Activated T-cell treated with anti-CD3 and anti-CD28 coated beads, Interleukin-2, amount 50 U/mL, for 4 hours (primary cell): ENCODE data around the gene MAN2A2. TPM values are rescaled to one million over a fixed set of nuclear protein-coding genes. Genes with fewer than 3 reads are reported as not detected.

Source experiments
- ATAC-seq, 2 donors: fragments of 200-7000 bp; cut with Tn5 transposase; one replicate each; pipeline ENCODE4 v1.10.0; 2021
- DNase-seq: peaks from one replicate; pipeline ENCODE4 v3.0.0-alpha.2; 2020
- H3K27me3 Mint-ChIP-seq: one replicate; pipeline ENCODE4 v1.8.0; 2021; ENCODE audit warnings: low read depth, mixed read lengths
- H3K36me3 Mint-ChIP-seq: one replicate; pipeline ENCODE4 v1.8.0; 2022; ENCODE audit warnings: mixed read lengths; ENCODE audit not compliant: insufficient read depth
- H3K4me1 Mint-ChIP-seq: one replicate; pipeline ENCODE4 v1.8.0; 2021; ENCODE audit warnings: low read depth, mixed read lengths
- H3K4me3 Mint-ChIP-seq: one replicate; pipeline ENCODE4 v1.8.0; 2021; ENCODE audit warnings: mild to moderate bottlenecking, moderate library complexity, mixed read lengths
- H3K9me3 Mint-ChIP-seq: one replicate; pipeline ENCODE4 v1.8.0; 2021; ENCODE audit warnings: mixed read lengths
- total RNA-seq, 3 donors: library from RNA; stranded (reverse); gene quantifications; one replicate each; pipeline ENCODE4 v1.2.1, GENCODE V29; 2021

MAN2A2 gene
- total RNA-seq, 3 donors from 2014 or later: 93.2 to 124 (median 122) TPM

DNA sequence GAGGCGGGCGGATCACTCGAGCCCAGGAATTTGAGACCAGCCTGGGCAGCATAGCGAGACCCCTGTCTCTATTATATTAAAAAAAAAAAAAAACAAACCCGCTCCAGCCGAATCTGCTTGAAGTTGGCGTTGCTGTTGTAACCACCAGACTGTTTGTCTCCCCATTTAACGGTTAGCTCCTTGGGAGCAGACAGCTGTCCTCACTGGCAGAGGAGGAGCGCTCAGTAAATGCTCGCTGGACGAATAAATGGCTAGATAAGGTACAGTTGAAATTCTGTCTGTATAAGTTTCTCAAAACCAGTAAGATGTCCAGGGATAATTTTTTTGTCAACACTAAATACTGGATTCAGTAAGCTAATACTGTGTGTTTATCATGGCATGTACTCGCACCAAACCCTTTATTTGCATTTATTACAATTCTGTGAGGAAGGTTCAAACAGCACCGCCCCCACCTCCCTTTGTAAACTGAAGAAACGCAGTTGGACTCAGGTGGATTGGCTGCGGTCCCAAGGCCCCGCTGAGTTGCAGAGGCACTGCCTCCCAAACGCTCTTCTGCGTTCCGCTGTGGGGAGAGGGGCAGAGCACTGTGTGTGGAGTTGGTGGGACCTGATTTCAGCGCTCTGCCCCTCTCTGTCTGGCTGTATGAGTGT is 52.6 kb downstream of the MAN2A2 start:
- peaks cover 11% of the 10 kb centered on the region for H3K36me3 Mint-ChIP-seq
- no peak for DNase-seq
- H3K4me3 Mint-ChIP-seq: peak overlapping the region; percentile 86
- H3K4me1 Mint-ChIP-seq: peaks cover 14% of the 10 kb centered on the region
- no peaks in the 10 kb centered on the region for H3K27me3 Mint-ChIP-seq
- no peak for ATAC-seq
- no peaks in the 10 kb centered on the region for H3K9me3 Mint-ChIP-seq

DNA sequence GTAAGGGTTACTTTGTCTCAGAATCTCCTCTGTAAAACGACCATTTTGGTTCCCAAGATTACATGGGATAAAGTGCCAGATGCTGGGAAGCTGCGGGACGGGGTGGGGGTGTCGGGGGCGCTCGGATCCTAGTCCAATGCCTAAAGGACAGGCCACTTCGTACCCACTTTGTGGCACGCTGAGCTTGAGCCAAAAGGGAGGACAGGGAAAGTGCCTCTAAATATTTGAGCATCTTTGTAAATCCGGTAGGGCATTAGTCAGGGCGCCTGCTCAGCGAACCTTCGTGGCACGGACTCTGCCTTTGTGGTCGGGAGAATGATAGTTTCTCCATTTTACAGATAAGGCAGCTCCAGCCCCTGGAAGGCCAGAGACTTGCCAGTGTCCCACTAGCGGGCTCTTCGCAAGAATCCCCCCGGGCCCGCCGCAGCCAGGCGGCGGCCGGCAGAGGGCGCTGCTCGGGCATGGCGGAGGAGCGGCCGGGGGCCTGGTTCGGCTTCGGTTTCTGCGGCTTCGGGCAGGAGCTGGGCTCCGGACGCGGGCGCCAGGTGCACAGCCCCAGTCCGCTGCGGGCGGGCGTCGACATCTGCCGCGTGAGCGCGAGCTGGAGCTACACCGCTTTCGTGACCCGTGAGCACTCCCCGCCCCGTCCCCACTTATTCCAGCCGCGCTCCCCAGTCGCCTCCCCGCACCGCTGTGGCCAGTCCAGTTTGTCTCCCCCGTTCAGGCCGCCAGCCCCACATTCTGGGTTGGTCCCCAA is 53.4 kb downstream of the MAN2A2 start:
- DNase-seq (peak; percentile 61), ATAC-seq (no peak)
- H3K9me3 Mint-ChIP-seq: no peaks in the 10 kb centered on the region
- no peaks in the 10 kb centered on the region for H3K27me3 Mint-ChIP-seq
- peaks cover 18% of the 10 kb centered on the region for H3K36me3 Mint-ChIP-seq
- peaks cover 14% of the 10 kb centered on the region for H3K4me1 Mint-ChIP-seq
- H3K4me3 Mint-ChIP-seq: peak overlapping the region; percentile 65

DNA sequence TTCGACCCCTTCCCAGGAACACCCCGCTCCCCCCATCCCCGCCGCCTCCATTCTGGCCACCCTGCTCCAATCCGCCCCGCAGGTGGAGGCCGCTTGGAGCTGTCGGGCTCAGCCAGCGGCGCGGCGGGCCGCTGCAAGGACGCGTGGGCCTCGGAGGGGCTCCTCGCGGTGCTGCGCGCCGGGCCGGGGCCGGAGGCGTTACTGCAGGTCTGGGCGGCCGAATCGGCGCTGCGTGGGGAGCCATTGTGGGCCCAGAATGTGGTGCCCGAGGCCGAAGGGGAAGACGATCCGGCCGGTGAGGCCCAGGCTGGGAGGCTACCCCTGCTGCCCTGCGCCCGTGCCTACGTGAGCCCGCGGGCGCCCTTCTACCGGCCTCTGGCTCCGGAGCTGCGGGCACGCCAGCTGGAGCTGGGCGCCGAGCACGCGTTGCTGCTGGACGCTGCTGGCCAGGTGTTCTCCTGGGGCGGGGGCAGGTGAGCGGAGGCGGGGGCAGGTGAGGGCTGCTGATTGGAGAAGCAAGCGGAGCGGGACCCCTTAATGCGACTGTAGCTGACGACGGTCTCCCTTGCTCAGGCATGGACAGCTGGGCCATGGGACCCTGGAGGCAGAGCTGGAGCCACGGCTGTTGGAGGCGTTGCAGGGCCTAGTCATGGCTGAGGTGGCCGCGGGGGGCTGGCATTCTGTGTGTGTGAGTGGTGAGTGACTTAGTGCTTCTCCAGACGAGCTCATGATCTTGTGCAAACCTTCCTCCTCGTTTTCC is 54.1 kb downstream of the MAN2A2 start:
- Mint-ChIP-seq H3K9me3 (no peaks in the 10 kb centered on the region), H3K4me1 (peaks cover 14% of the 10 kb centered on the region), H3K4me3 (peak overlapping the region; percentile 61), H3K27me3 (no peaks in the 10 kb centered on the region), H3K36me3 (peaks cover 18% of the 10 kb centered on the region)
- ATAC-seq (no peak), DNase-seq (no peak)

DNA sequence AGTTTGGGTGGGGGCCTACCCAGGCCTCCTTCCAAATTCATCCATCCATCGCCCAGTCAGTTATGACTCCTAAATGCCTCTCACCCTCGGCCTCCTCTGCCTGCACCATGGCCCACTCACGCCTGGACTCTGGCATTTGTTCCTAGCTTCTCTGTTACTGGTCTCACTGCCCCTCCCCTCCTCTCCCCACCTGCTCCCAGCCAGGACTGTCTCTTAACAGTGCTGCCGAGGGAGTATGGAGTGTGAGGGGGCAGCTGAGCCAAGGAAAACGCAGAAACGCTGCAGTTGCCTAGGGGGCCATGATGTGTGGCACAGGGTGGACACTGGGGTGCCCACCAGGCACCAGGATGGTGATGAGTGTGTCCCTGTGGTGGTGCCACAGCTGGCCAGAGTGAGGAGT is 54.7 kb downstream of the MAN2A2 start:
- Mint-ChIP-seq H3K4me1 (peaks cover 14% of the 10 kb centered on the region), H3K9me3 (no peaks in the 10 kb centered on the region), H3K4me3 (peak overlapping the region; percentile 61), H3K27me3 (no peaks in the 10 kb centered on the region), H3K36me3 (peaks cover 18% of the 10 kb centered on the region)
- DNase-seq: no peak
- no peak for ATAC-seq

DNA sequence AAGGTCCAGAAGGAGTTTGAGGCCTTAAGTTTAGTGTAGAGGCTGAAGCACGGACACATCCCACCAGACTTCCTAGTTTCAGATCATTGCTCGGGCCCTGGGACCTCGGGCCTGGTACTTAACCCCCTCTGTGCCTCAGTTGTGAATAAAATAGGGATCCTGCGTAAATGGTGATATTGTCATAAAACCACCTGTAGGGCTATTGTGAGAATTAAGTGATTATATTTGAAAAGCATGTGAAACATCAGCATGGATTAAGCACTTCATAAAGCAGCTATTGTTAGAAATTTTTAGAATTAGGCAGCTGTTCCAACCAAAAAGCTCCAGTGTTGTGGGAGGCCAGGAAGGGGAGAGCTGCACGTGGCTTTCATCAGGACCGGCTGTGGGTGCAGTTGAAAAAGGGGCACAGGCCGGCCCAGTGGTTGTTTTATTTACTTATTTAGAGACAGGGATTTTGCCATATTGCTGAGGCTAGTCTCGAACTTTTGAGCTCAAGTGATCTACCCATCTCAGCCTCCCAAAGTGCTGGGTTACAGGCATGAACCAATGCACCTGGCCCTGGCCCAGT is 56.0 kb downstream of the MAN2A2 start:
- no peak for ATAC-seq
- Mint-ChIP-seq H3K9me3 (no peaks in the 10 kb centered on the region), H3K4me3 (no peak overlapping the region), H3K4me1 (peaks cover 14% of the 10 kb centered on the region), H3K36me3 (peaks cover 16% of the 10 kb centered on the region), H3K27me3 (no peaks in the 10 kb centered on the region)
- DNase-seq: no peak

GRCh38 chr15:90959894-90960293 is 56.8 kb downstream of the MAN2A2 start:
- DNase-seq (no peak), ATAC-seq (no peak)
- H3K36me3 Mint-ChIP-seq: peaks cover 16% of the 10 kb centered on the region
- H3K9me3 Mint-ChIP-seq: no peaks in the 10 kb centered on the region
- no peak overlapping the region for H3K4me3 Mint-ChIP-seq
- peaks cover 11% of the 10 kb centered on the region for H3K4me1 Mint-ChIP-seq
- no peaks in the 10 kb centered on the region for H3K27me3 Mint-ChIP-seq

GRCh38 chr15:90960298-90961091 is 57.4 kb downstream of the MAN2A2 start:
- Mint-ChIP-seq H3K27me3 (no peaks in the 10 kb centered on the region), H3K4me1 (peaks cover 8% of the 10 kb centered on the region), H3K9me3 (no peaks in the 10 kb centered on the region), H3K36me3 (peaks cover 16% of the 10 kb centered on the region), H3K4me3 (no peak overlapping the region)
- DNase-seq (no peak), ATAC-seq (no peak)

GRCh38 chr15:90962021-90962420 is 58.9 kb downstream of the MAN2A2 start:
- H3K4me3 Mint-ChIP-seq: no peak overlapping the region
- ATAC-seq (no peak), DNase-seq (no peak)
- H3K36me3 Mint-ChIP-seq: peaks cover 16% of the 10 kb centered on the region
- H3K9me3 Mint-ChIP-seq: no peaks in the 10 kb centered on the region
- H3K4me1 Mint-ChIP-seq: no peaks in the 10 kb centered on the region
- H3K27me3 Mint-ChIP-seq: no peaks in the 10 kb centered on the region

DNA sequence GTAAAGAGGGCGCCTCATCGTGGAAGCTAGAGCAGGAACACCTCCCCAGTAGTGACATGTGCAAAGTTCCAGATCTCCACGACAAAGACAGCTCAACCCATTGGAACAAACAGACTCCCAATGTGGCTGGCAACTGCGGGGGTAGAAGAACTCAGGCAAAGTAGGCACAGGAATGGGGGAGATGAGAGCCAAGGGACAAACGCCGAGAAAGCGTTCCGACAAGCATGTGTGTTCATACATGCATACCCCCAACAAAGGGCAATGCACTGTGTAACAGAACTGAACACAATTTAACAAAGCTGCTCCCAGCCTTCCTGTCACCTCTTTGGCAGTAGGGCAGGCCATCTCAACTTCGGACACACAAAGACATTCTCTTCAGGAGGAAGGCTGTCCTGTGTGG is 63.2 kb downstream of the MAN2A2 start:
- Mint-ChIP-seq H3K27me3 (no peaks in the 10 kb centered on the region), H3K9me3 (no peaks in the 10 kb centered on the region), H3K4me1 (no peaks in the 10 kb centered on the region), H3K36me3 (peaks cover 8% of the 10 kb centered on the region), H3K4me3 (no peak overlapping the region)
- DNase-seq (no peak), ATAC-seq (no peak)

- H3K9me3 Mint-ChIP-seq: no peaks in the 10 kb centered on the region
- ATAC-seq (no peak), DNase-seq (no peak)
- H3K36me3 Mint-ChIP-seq: peaks cover 3% of the 10 kb centered on the region
- no peaks in the 10 kb centered on the region for H3K27me3 Mint-ChIP-seq
- H3K4me3 Mint-ChIP-seq: no peak overlapping the region
- no peaks in the 10 kb centered on the region for H3K4me1 Mint-ChIP-seq
These were observed 64.1 kb downstream of the MAN2A2 start for GRCh38 chr15:90967206-90967605.

GRCh38 chr15:90968434-90968833 is 65.3 kb downstream of the MAN2A2 start:
- Mint-ChIP-seq H3K9me3 (no peaks in the 10 kb centered on the region), H3K4me1 (no peaks in the 10 kb centered on the region), H3K36me3 (peaks cover under 1% of the 10 kb centered on the region), H3K4me3 (no peak overlapping the region), H3K27me3 (no peaks in the 10 kb centered on the region)
- no peak for ATAC-seq
- no peak for DNase-seq

DNA sequence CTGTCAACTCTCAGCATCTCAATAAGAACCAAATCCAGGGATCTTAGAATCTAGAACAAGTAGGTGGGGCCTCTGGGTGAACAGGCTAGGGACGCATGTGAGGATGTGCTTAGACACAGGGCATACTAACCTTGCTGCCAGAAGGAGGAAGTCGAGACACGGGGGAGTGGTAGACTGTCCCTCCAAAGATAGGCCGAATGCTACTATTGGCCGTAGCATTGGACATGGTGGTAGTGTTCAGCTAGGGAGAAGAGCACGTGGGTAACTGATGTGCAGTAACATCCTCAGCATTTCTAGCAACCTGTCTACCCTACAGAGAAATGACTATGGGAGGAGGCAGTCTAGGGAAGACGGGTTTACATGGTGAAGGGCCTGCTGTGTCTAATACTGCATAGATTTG is 67.2 kb downstream of the MAN2A2 start:
- ATAC-seq (no peak), DNase-seq (no peak)
- peaks cover 10% of the 10 kb centered on the region for H3K36me3 Mint-ChIP-seq
- H3K9me3 Mint-ChIP-seq: no peaks in the 10 kb centered on the region
- no peak overlapping the region for H3K4me3 Mint-ChIP-seq
- H3K27me3 Mint-ChIP-seq: no peaks in the 10 kb centered on the region
- H3K4me1 Mint-ChIP-seq: no peaks in the 10 kb centered on the region

DNA sequence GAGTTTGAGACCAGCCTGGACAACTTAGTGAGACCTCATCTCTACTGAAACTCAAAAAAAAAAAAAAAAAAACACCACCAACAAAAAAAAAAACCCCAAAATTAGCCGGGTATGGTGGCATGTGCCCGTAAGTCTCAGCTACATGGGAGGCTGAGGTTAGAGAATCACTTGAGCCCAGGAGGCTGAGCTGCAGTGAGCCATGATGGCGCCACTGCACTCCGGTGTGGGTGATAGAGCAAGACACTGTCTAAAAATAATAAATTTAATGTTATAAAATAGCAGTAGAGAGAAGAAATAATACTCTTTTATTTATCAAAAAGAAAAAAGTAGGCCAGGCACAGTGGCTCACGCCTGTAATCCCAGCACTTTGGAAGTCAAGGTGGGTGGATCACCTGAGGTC is 69.0 kb downstream of the MAN2A2 start:
- no peaks in the 10 kb centered on the region for H3K4me1 Mint-ChIP-seq
- H3K4me3 Mint-ChIP-seq: no peak overlapping the region
- DNase-seq: no peak
- no peaks in the 10 kb centered on the region for H3K27me3 Mint-ChIP-seq
- ATAC-seq: no peak
- H3K36me3 Mint-ChIP-seq: peaks cover 16% of the 10 kb centered on the region
- H3K9me3 Mint-ChIP-seq: no peaks in the 10 kb centered on the region
